HG02943 (cell line): ENCODE data around the gene KIR2DL3.
"Not testable (repeated sequence)": the region's sequence is repeated elsewhere in the genome, so short reads cannot be mapped to it uniquely, and the experiment has no call there.

ENCODE experiments used
- ATAC-seq: cut with Tn5 transposase; IDR thresholded peaks from one replicate; pipeline ENCODE4 v1.9.1; 2021; ENCODE audit warnings: mild to moderate bottlenecking, low read depth, moderate library complexity; ENCODE audit not compliant: unreplicated experiment

Gene KIR2DL3

GRCh38 chr19:54786091-54786723, 47.9 kb downstream of the KIR2DL3 start:
- ATAC-seq: not testable (repeated sequence)

- not testable (repeated sequence) for ATAC-seq
These were observed 49.8 kb downstream of the KIR2DL3 start for GRCh38 chr19:54788154-54788553.

GRCh38 chr19:54790711-54791110, 52.4 kb downstream of the KIR2DL3 start:
- no peak for ATAC-seq

- no peak for ATAC-seq
These were observed 53.2 kb downstream of the KIR2DL3 start for GRCh38 chr19:54791476-54791875.

GRCh38 chr19:54792814-54793213, 54.5 kb downstream of the KIR2DL3 start:
- ATAC-seq: no peak

GRCh38 chr19:54795758-54796157, 57.4 kb downstream of the KIR2DL3 start:
- ATAC-seq: no peak
